Measurements from ENCODE around the gene TMEM208. TPM values are rescaled to one million over a fixed set of nuclear protein-coding genes. Genes with fewer than 3 reads are reported as not detected.

TMEM208 gene
- total RNA-seq, 6 experiments from 2014 or later: 32.6 to 58.7 (median 40.5) TPM

GRCh38 chr16:67187175-67187890 is 39.6 kb upstream of the TMEM208 start:
- ATAC-seq (no peak), DNase-seq (no peak)
- no peak for TF ChIP-seq POLR2A (IDR thresholded peaks at IDR 0.05)
- TF ChIP-seq, protein P1, sequence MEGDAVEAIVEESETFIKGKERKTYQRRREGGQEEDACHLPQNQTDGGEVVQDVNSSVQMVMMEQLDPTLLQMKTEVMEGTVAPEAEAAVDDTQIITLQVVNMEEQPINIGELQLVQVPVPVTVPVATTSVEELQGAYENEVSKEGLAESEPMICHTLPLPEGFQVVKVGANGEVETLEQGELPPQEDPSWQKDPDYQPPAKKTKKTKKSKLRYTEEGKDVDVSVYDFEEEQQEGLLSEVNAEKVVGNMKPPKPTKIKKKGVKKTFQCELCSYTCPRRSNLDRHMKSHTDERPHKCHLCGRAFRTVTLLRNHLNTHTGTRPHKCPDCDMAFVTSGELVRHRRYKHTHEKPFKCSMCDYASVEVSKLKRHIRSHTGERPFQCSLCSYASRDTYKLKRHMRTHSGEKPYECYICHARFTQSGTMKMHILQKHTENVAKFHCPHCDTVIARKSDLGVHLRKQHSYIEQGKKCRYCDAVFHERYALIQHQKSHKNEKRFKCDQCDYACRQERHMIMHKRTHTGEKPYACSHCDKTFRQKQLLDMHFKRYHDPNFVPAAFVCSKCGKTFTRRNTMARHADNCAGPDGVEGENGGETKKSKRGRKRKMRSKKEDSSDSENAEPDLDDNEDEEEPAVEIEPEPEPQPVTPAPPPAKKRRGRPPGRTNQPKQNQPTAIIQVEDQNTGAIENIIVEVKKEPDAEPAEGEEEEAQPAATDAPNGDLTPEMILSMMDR (IDR thresholded peaks at IDR 0.05): no peak
- Histone ChIP-seq H3K36me3 (no peaks in the 10 kb centered on the region), H3K27me3 (no peaks in the 10 kb centered on the region), H3K4me3 (no peak overlapping the region), H3K9me3 (no peaks in the 10 kb centered on the region), H3K27ac (no peak overlapping the region), H3K4me1 (peaks cover 0 to 23% (median 9%) of the 10 kb centered on the region in 4 donors)
- 74% methylated on average over 4 of the region's 26 CpGs for WGBS (ENCODE audit: insufficient coverage, low coverage, low lambda C conversion rate, missing lambda C conversion rate)
- intact Hi-C loops (cut with DNase I): no loop called here

DNA sequence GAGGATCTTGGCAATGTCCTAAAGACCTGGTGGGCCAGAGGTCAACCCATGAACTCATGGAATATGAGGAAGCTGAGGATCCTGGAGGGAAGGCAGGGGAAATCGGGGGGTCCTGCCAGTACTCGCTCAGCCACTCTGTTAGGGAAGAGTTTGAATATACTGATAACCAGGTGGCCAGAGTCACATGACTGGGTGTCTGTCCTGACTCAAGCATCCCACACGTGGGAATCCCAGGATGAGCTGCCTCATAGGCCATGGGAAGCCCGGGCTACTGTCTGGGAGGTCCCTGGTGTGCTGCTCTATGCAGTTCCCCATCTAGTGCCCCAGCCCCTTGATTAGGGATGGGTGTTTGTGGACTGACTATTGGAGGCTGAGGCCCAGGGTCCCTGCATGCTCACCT is 38.6 kb upstream of the TMEM208 start:
- Histone ChIP-seq H3K36me3 (no peaks in the 10 kb centered on the region), H3K4me3 (no peak overlapping the region), H3K27me3 (no peaks in the 10 kb centered on the region), H3K27ac (no peak overlapping the region), H3K4me1 (peaks cover 0 to 32% (median 14%) of the 10 kb centered on the region in 4 donors), H3K9me3 (no peaks in the 10 kb centered on the region)
- TF ChIP-seq, protein P1 (IDR thresholded peaks at IDR 0.05): no peak
- no peak for TF ChIP-seq POLR2A (IDR thresholded peaks at IDR 0.05)
- intact Hi-C loops (cut with DNase I): no loop called here
- no CpG with 5 or more reads among the region's 4 CpGs for WGBS (ENCODE audit: insufficient coverage, low coverage, low lambda C conversion rate, missing lambda C conversion rate)
- no peak for ATAC-seq
- DNase-seq: no peak

DNA sequence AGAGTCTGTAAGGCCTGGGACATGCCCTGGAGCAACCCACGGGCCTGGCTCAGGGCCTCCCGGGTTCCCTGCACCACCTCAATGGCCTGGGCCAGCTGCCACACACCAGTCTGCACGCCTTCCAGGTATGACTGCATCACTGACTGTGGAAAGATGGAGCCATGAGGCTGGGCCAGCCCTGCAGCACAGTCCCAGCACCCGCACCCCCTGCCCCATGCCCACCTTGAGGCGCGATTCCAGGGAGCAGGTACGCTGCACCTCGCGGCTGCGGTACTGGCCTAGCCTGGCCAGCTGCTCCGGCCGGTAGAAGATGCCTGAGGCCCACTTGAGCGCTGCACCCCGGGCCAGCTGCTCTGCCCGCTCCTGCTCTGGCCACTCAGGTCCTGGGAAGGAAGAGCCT is 38.1 kb upstream of the TMEM208 start:
- ATAC-seq (no peak), DNase-seq (no peak)
- Histone ChIP-seq H3K36me3 (no peaks in the 10 kb centered on the region), H3K4me3 (no peak overlapping the region), H3K9me3 (no peaks in the 10 kb centered on the region), H3K27me3 (no peaks in the 10 kb centered on the region), H3K4me1 (peaks cover 0 to 37% (median 16%) of the 10 kb centered on the region in 4 donors), H3K27ac (no peak overlapping the region)
- intact Hi-C loops (cut with DNase I): no loop called here
- no peak for TF ChIP-seq POLR2A (IDR thresholded peaks at IDR 0.05)
- TF ChIP-seq, protein P1 (IDR thresholded peaks at IDR 0.05): no peak
- WGBS (ENCODE audit: insufficient coverage, low coverage, low lambda C conversion rate, missing lambda C conversion rate): no CpG with 5 or more reads among the region's 15 CpGs

- WGBS (ENCODE audit: insufficient coverage, low coverage, low lambda C conversion rate, missing lambda C conversion rate): 58% methylated on average over 6 of the region's 6 CpGs
- no peak for TF ChIP-seq POLR2A (IDR thresholded peaks at IDR 0.05)
- TF ChIP-seq, protein P1 (IDR thresholded peaks at IDR 0.05): no peak
- Histone ChIP-seq H3K27me3 (no peaks in the 10 kb centered on the region), H3K4me1 (peaks cover 0 to 32% (median 10%) of the 10 kb centered on the region in 4 donors), H3K36me3 (peaks cover 0 to 10% (median 6%) of the 10 kb centered on the region in 4 donors), H3K9me3 (no peaks in the 10 kb centered on the region), H3K4me3 (peak within 1 kb of the TSS in 2 of 3 donors; percentile 2 to 21), H3K27ac (no peak within 1 kb of the TSS)
- DNase-seq (no peak), ATAC-seq (no peak)
- intact Hi-C loops (cut with DNase I): no loop called here
Measured at GRCh38 chr16:67190041-67190440, 36.9 kb upstream of the TMEM208 start, which contains the start of gene EXOC3L1. Gene EXOC3L1 (minus strand): TSS chr16:67190136. CDS start chr16:67189676, 460 bp downstream.

Data from right lobe of liver (tissue), 6 donors.